Vagina (tissue), 2 donors: Measurements from ENCODE around the gene PTMA.

ENCODE experiments used
- POLR2A ChIP-seq, 2 donors: fragments of 450-650 bp; IDR thresholded peaks; one replicate each; pipeline ENCODE4 v1.6.1; 2017; ENCODE audit warnings: antibody characterized with exemption in 2 of 2, mild to moderate bottlenecking in 2 of 2, moderate library complexity in 2 of 2
- POLR2AphosphoS5 ChIP-seq, 2 donors: sonication (generic); formaldehyde crosslinking; IDR thresholded peaks; one replicate each; pipeline ENCODE4 v1.9.0; 2017; ENCODE audit warnings: antibody characterized with exemption in 2 of 2, mild to moderate bottlenecking in 2 of 2, low read depth in 1 of 2; ENCODE audit not compliant: insufficient read depth in 1 of 2
- TF ChIP-seq, protein P1 (sequence below), 3 experiments: fragments of 450-650 bp in 2 of 3; fragments of 200-600 bp in 1 of 3; sonication (generic) in 1 of 3; IDR thresholded peaks; one replicate each; pipeline ENCODE4 v1.5.1; 2017 to 2019; ENCODE audit warnings: antibody characterized with exemption in 3 of 3, mild to moderate bottlenecking in 2 of 3, moderate library complexity in 2 of 3

DNA sequence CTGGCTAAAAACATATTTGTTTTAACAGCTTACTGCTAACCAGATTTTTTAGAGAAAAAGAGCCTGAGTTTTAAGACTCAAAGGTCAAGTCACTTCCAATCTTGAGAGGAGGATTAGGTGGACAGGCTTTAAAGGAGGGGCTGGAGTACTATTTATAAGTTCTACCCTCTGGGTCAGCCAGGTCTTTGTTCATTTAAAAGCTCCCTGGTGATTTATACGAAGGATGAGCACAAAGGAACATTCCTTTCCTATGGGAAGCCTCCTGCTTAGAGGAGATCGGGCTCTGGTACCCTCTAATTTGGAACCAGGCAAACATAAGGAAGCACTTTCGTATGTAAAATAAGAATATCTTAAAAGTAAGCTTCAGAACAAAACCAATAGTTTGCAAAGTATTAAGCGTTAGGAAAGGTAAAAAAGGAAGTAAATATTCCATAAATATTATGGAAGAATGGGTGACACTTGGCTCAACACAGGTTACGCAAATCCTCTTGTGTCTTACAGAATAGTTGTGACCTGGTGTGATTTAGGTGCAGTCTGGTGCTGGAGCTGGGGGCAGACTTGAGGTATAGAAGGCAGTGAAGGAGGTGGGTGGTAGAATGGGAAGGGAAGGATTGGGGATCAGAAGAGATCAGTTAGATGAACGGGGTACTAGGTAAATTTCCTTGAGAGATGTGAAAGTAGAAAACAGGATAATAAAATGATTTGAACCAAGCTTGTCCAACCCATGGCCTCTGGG, 37.1 kb downstream of the PTMA start:
- TF ChIP-seq, protein P1, sequence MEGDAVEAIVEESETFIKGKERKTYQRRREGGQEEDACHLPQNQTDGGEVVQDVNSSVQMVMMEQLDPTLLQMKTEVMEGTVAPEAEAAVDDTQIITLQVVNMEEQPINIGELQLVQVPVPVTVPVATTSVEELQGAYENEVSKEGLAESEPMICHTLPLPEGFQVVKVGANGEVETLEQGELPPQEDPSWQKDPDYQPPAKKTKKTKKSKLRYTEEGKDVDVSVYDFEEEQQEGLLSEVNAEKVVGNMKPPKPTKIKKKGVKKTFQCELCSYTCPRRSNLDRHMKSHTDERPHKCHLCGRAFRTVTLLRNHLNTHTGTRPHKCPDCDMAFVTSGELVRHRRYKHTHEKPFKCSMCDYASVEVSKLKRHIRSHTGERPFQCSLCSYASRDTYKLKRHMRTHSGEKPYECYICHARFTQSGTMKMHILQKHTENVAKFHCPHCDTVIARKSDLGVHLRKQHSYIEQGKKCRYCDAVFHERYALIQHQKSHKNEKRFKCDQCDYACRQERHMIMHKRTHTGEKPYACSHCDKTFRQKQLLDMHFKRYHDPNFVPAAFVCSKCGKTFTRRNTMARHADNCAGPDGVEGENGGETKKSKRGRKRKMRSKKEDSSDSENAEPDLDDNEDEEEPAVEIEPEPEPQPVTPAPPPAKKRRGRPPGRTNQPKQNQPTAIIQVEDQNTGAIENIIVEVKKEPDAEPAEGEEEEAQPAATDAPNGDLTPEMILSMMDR (IDR thresholded peaks at IDR 0.05): no peak
- no peak for TF ChIP-seq POLR2A (IDR thresholded peaks at IDR 0.05)
- no peak for TF ChIP-seq POLR2AphosphoS5 (IDR thresholded peaks at IDR 0.05; ENCODE audit: insufficient read depth in 1 of 2, low read depth in 1 of 2)
